NT2/D1 (cell line): ENCODE data around the gene SYNDIG1L.

Experiments
- DNase-seq: peaks from one replicate; pipeline ENCODE4 v3.0.0-alpha.2; 2011; ENCODE audit warnings: low read depth, low spot score
- H3K27me3 ChIP-seq: 2 replicates; pipeline ENCODE4 v1.6.0; 2011; ENCODE audit warnings: mild to moderate bottlenecking; ENCODE audit not compliant: insufficient read length, insufficient read depth
- H3K36me3 ChIP-seq: 2 replicates; pipeline ENCODE4 v1.6.1; 2011; ENCODE audit warnings: mild to moderate bottlenecking, low read length, mixed read lengths; ENCODE audit not compliant: insufficient read depth, insufficient read length
- H3K4me1 ChIP-seq: 2 replicates; pipeline ENCODE4 v1.5.1; 2011; ENCODE audit not compliant: insufficient read depth, insufficient read length
- H3K4me3 ChIP-seq: 2 replicates; pipeline ENCODE4 v1.5.1; 2011; ENCODE audit warnings: low read depth; ENCODE audit not compliant: insufficient read length
- H3K9ac ChIP-seq: 2 replicates; pipeline ENCODE4 v1.6.0; 2011; ENCODE audit warnings: low read depth; ENCODE audit not compliant: insufficient read length
- H3K9me3 ChIP-seq: 2 replicates; pipeline ENCODE4 v1.5.1; 2011; ENCODE audit warnings: mild to moderate bottlenecking, low read length; ENCODE audit not compliant: insufficient read depth
- SUZ12 ChIP-seq: IDR thresholded peaks from 2 replicates; pipeline ENCODE4 v1.6.1; 2011; ENCODE audit not compliant: insufficient read length, insufficient read depth; ENCODE audit errors: extremely low read depth
- YY1 ChIP-seq: IDR thresholded peaks from 2 replicates; pipeline ENCODE4 v1.6.1; 2011; ENCODE audit not compliant: insufficient read length, insufficient read depth
- ZNF274 ChIP-seq: IDR thresholded peaks from 2 replicates; pipeline ENCODE4 v1.6.1; 2011; ENCODE audit warnings: mild to moderate bottlenecking, low read depth, low read length

Gene SYNDIG1L

DNA sequence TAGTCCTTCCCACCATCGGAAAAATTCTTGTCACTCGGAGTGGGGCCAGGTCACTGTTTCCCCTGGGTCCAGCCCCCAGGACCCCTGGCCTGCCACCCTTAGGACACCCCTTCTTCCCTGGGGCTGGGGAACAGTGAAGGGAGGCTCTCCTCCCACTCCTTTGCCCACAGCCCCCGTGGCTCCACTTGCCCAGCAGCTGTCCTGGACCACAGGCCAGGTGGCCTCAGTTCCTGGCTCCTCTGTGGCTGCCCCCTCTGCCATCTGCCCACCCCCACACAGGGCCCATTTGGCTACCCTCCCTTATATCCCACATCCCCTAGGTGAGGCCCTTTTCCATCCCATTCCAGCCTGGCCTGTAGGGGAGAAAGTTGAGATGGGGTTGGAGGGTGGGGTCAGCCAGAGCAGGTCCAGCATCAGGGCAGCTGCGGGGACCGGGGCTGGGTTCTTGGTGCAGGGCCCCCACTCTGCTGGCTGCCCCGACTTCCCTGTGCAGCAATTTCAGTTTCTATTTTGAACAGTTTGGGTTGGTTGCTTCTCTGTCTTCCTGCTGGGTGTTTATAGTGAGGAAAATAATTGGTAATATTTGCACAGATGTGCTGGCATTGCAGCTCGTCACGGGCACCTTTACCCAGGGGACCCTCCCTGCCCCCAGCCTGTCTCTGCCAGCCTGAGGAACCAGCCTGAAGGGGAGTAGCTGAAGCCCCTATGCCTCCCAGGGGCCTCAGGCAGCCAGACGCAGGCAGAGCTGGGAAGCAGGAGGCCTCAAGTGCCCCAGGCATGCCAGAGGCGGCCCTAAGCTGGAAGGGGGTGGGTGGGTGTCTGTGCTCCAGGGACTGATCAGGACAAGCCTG lies 23.4 kb downstream of the SYNDIG1L start:
- H3K36me3 ChIP-seq = no peaks in the 10 kb centered on the region
- peak overlapping the region; percentile 68 for H3K9ac ChIP-seq
- TF ChIP-seq SUZ12 (no peak), YY1 (no peak), ZNF274 (no peak)
- H3K9me3 ChIP-seq = no peaks in the 10 kb centered on the region
- no peak for DNase-seq
- H3K4me1 ChIP-seq = peaks cover 20% of the 10 kb centered on the region
- no peaks in the 10 kb centered on the region for H3K27me3 ChIP-seq
- peak overlapping the region; percentile 1 for H3K4me3 ChIP-seq

DNA sequence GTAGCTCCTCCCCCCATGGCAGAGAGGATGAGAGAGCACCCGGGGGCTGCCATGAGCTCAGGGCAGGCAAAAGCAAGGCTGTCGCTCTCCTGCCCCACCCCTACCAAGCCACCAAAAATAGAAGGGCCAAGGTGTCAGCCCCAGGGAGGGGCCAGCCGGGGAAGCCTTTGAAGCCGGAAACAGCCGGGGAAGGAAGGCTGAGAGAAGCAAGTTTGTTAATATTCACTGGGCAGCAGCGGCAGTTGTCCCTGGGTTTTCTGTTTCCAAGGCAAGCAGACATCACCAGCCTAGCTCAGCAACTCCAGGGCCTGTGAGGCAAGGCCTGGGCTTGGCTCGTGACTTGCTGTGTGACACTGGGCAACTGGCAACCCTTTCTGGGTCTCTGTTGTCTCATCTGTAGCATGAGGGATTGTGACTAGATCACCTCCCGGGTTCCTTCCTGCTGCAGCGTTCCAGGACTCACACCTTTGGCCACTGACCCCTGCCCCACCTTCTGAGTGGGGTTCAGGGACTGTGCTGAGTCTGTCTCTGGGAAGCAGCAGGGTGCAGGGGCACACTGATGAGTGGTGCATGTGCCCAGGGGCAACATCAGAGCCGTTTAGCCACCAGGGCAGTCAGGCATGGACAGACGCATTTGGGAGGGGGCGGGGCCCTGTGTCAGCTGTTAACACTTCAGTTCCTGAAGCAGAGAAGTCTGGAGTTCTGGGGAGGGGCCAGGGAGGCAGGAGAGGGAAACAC lies 24.3 kb downstream of the SYNDIG1L start:
- Histone ChIP-seq H3K27me3 (no peaks in the 10 kb centered on the region), H3K36me3 (no peaks in the 10 kb centered on the region), H3K4me1 (peaks cover 20% of the 10 kb centered on the region), H3K9ac (peak overlapping the region; percentile 68), H3K4me3 (peak overlapping the region; percentile 16), H3K9me3 (no peaks in the 10 kb centered on the region)
- TF ChIP-seq SUZ12 (no peak), YY1 (no peak), ZNF274 (no peak)
- no peak for DNase-seq

DNA sequence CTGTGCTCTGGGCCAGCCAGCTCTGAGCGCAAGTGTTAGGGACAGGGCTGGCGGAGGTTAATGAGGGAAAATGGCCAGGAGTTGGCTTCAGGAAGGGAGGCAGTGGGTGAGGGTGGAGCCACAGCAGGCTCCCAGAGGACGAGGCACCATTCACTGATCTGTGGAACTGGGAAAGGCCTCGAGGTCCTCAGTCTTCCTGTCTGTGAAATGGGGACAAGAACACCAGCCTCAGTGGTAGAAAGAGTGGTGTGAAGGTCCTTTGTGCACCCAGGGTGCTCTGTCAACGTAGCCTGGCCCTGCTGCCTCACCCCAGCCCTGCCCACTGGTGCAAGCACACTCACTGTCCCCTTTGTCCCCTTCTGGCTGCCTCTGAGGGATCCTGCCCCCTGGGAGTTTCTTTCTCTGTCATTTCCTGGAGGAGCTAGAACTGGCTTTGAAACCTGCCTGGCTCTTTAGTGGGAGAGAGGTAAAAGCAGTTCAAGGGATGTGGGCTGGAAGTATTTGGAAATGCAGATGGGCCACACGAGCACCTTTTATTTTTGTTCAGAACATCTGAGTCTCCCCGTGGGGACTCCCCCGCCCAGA lies 25.0 kb downstream of the SYNDIG1L start:
- no peak overlapping the region for H3K9ac ChIP-seq
- no peaks in the 10 kb centered on the region for H3K27me3 ChIP-seq
- DNase-seq = no peak
- no peaks in the 10 kb centered on the region for H3K9me3 ChIP-seq
- no peak for TF ChIP-seq SUZ12
- no peak for TF ChIP-seq ZNF274
- TF ChIP-seq YY1 = no peak
- peaks cover 20% of the 10 kb centered on the region for H3K4me1 ChIP-seq
- H3K36me3 ChIP-seq = no peaks in the 10 kb centered on the region
- H3K4me3 ChIP-seq = no peak overlapping the region

DNA sequence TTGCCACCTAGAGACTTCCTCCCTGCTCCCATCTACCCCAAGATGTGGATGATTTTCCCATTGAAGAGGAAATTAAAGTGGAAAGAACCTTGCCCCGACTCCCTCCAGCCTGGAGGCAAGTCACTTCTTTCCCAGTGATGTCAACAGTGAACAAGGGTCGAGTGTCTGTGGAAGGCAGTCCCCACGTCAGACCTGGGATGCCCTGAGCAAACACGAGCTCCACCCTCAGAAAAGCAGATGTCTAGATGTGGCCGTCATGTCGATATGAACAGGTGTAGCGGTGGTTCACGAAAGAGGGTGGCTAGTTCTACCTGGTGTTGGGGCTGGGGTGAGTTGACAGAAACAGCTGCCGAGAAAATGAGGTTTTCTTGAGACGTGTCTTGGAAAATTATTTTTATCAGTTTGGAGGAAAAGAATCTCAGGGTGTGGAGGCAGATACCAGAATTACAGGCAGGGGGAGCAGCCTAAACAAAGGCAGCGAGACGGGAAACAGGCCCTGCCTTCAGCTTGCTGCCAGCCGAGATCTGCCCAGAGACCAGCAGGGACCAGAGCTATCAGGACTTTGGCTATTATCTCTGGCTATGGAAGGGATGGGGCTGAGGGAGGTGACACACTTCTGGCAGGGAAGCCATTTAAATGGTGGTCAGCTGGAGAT lies 25.9 kb downstream of the SYNDIG1L start:
- Histone ChIP-seq H3K4me3 (no peak overlapping the region), H3K36me3 (no peaks in the 10 kb centered on the region), H3K4me1 (peaks cover 23% of the 10 kb centered on the region), H3K27me3 (no peaks in the 10 kb centered on the region), H3K9me3 (no peaks in the 10 kb centered on the region), H3K9ac (no peak overlapping the region)
- no peak for DNase-seq
- TF ChIP-seq YY1 (no peak), ZNF274 (no peak)

DNA sequence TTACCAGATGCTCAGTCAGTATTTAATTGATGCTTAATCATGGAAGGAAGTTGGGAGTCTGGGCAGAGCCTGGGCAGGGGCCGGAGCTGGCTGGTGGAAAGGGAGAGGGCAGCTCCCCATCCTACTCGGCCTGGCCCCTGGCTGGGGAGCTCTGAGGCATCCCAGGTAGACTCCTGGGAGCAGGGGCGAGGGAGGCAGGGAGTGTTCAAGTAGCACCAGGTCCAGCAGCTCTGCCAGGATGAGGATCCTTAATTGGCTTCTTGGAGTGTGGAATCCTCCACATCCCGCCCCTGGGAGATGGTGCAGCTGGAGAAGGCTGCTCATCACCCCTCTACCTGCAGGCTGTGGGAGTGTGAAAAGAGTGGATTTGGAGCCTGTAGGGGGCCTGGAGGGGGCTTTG lies 30.9 kb downstream of the SYNDIG1L start:
- H3K9me3 ChIP-seq = no peaks in the 10 kb centered on the region
- peaks cover 8% of the 10 kb centered on the region for H3K4me1 ChIP-seq
- H3K4me3 ChIP-seq = no peak overlapping the region
- no peak for DNase-seq
- no peaks in the 10 kb centered on the region for H3K27me3 ChIP-seq
- H3K9ac ChIP-seq = no peak overlapping the region
- H3K36me3 ChIP-seq = no peaks in the 10 kb centered on the region
- TF ChIP-seq YY1 (no peak), SUZ12 (no peak), ZNF274 (no peak)

DNA sequence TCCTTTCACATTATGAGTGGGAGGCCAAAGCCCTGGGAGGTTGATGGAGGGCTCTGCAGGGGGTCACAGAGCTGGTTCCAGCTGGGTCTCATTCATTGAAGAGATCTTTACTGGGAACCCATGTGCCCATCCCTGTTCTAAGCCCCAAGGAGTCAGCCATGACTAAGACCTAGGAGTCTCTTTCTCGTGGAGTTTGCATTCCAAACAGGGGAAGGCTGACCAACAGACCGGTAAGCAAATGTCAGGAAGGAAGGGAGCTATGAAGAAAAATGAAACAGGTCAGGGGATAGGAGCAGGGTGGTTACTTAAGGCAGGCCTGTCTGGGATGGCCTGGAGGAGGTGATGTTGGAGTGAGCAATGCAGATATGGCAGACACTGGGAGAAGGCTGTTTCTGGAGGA lies 31.5 kb downstream of the SYNDIG1L start:
- H3K27me3 ChIP-seq = no peaks in the 10 kb centered on the region
- no peaks in the 10 kb centered on the region for H3K36me3 ChIP-seq
- TF ChIP-seq ZNF274 = no peak
- no peak for TF ChIP-seq SUZ12
- TF ChIP-seq YY1 = no peak
- no peak for DNase-seq
- no peak overlapping the region for H3K9ac ChIP-seq
- H3K4me1 ChIP-seq = peaks cover 3% of the 10 kb centered on the region
- no peaks in the 10 kb centered on the region for H3K9me3 ChIP-seq
- no peak overlapping the region for H3K4me3 ChIP-seq
